HG03039 (cell line): ENCODE measurements around the gene CERS6.

Experiments used
- ATAC-seq: cut with Tn5 transposase; IDR thresholded peaks from one replicate; pipeline ENCODE4 v1.9.1; 2021; ENCODE audit warnings: mild to moderate bottlenecking, moderate library complexity; ENCODE audit not compliant: unreplicated experiment

Gene CERS6

DNA sequence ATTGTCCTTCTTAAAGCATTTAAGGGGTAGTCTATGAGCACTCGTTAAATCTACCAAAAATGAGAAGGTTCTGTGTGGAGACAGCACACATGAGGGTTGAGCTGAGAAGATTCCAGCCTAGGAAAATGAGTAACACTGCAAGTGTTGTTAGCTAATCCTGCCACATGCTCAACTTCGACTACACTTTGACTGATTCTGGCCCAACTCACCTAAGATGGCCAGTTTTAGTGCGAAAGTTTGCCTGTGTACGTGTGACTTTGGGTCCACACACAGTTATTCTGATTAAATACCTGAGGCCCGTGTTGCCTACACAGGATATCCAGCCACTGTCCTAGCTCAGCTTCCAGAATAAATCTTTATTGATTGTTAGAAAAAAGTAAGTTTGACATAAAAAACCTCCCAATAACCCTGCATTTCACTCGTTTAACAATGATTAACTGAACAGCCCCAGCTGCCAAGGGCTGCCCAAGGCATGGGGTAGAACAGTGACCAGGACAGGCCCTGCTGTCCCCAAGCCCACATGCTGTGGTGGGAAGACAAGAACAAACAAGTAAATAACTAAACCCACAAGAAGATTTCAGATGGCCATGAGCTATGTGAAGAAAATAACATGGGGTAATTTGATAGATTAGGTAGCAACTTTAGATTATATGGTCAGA is 14.7 kb upstream of the CERS6 start:
- no peak for ATAC-seq

GRCh38 chr2:168443818-168444217 is 12.3 kb upstream of the CERS6 start:
- ATAC-seq = no peak

DNA sequence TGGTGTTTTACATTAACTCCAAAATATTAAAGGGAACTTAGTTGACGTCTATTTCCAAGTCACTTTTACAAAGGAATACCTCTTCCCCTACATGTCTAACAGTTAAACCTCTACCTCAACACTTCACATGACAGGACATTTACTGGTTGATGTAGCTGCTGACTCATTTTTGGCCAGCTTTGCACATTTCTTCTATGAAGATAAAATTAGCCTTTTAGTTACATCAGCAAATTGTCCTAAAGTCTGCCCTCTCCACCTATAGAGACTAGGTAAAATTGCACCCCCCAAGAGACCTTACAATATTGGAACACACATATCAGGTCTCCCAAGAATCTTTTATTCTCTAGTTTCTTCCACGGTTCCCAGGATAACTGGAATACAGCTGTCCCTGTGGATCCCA is 10.1 kb upstream of the CERS6 start:
- no peak for ATAC-seq

DNA sequence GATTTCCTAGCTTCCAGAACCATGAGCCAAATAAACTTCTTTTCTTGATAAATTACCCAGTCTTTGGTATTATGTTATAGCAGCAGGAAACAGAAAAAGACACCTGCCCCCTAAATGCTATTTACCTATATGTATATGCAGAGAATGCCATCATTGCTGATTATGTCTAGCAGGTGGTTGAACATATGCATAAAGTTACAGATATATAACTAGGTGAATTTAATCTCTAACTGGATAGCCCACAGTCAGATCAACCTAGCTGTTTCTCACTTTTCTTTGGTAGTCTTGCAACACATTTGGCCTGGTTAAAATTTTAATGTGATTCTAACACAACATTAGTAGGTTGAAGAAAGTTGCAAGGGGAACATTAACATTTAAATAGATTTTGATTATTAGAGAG is 7.1 kb upstream of the CERS6 start:
- no peak for ATAC-seq

DNA sequence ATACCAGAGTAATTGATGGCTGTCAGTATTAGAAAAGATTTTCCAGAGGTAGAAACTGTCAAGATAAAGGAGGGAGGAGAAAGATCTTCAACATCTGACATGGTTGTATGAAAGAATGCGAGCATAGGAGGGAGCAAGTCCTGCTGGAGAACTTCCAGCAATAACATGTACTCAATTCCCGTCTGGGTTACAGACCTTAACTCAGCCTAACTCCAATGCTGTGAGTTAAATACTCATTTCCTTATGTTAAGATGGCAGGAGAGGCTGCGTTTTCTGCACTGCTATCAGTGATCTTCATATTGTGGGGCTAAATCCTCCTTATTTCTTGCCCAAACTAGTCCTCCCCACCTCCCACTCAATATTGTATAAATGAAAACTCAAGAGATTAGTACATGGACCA is 6.7 kb upstream of the CERS6 start:
- no peak for ATAC-seq

DNA sequence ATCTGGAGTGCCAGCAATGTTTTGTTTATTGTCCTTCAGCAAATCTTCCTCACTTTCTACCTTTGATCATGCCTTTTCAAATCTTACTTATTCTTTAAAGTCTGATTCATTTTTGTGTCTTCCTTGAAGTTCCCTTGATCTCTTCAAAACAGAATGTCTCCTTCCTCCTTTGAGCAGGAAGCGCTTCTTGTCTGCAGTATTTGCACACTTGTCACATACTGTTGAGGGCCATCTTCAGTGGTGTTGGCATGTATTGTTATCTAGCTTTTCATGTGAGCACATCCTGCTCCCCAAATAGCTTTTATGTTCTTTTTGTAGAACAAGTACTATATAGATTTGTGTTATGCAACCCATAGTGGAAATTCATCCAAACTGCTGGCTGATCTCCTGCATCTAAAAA is 5.9 kb upstream of the CERS6 start:
- no peak for ATAC-seq

GRCh38 chr2:168450732-168451131 is 5.3 kb upstream of the CERS6 start:
- ATAC-seq = no peak

GRCh38 chr2:168452781-168453180 is 3.3 kb upstream of the CERS6 start:
- ATAC-seq = no peak

- ATAC-seq = no peak
Observed at GRCh38 chr2:168453404-168453803, 2.7 kb upstream of the CERS6 start.

DNA sequence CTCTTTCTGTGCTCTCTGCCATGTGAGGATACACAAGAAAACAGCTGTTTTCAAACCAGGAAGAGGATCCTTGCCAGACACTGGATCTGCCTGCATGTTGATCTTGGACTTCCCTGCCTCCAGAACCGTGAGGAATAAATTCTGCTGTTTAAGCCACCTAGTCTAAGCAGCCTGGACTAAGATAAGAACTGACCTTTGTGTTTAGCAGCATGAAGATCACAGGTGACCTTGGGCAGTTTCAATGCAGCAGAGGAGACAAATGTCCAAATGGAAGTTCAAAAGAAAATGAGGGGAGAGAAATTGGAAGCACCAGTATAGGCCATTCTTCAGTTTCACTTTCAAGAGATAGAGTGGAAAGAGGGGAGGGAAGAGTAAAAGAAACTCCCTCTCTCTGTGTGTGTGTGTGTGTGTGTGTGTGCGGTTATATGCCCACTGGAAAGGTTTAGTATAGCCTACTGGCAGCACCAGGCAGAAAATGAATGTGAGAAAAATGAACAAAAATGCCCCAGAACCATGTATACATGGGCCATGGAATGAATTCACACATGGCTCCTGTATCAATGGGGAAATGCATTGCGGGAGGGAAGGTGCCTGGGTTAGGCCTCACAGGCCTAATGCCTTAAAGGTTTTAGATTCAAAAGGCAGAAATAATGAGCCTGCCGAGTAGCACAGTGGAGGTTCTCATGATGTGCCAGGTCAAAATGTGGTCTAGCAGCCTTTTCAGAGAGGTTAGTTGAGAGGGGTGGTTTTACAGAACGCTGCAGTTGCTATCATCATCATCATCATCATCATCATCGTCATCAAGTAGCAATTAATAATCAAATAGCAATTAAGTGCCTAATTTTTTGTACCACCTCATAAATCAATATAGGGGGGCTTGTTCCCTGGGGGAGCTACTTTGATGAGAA is 1.1 kb upstream of the CERS6 start:
- no peak for ATAC-seq

DNA sequence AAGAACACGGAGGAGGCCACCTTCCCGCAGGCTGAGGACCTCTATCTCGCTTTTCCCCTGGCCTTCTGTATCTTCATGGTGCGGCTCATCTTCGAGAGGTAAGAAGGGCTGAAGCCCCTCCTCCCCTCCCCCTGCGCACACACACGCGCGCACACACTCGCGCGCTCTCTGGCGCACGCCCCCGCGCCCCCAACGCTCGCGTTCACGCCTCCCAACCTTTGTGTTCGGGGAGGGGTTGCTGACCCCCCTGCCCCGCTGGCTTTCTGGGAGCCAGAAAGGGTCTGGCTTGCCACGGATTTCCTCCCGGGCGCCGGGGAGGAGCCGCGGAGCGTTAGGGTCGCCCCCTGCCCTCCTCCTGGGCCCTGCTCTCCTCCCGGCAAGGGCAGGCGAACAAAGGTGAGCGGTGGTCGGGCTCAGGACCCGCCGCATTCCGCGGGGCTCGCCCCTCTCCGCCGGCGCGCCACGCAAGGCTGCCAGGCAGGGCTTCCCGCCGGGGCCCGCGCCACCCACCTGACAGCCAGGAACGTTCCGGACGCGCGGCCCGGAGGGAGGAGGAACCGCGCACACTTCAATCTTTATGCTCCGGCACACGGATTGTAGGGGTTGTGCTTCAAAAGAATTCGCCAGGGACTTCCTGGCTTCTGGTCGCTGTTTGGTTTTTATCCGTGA is 583 bp downstream of the CERS6 start:
- ATAC-seq = peak; percentile 16

GRCh38 chr2:168457190-168457895 is 1.3 kb downstream of the CERS6 start:
- ATAC-seq = no peak

DNA sequence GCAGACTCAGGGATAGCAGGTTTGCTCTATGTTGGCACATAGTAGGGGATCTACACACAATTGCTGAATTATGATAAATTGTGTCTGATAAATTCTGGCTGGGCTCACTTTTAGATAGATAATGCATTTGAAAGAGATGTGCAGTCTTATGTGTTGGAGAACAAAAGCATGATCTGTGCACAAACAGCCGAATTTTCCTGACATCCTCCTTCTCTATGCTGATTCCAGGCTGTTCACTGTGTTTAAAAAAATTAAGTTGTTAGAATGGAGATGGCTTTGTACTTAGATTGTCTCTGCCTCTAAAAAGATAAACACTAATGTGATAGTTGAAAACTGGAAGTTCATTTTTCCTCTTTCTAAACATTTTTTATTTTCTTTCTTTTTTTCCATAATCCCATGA is 2.1 kb downstream of the CERS6 start:
- no peak for ATAC-seq

- no peak for ATAC-seq
Observed at GRCh38 chr2:168459256-168459655, 3.2 kb downstream of the CERS6 start.

DNA sequence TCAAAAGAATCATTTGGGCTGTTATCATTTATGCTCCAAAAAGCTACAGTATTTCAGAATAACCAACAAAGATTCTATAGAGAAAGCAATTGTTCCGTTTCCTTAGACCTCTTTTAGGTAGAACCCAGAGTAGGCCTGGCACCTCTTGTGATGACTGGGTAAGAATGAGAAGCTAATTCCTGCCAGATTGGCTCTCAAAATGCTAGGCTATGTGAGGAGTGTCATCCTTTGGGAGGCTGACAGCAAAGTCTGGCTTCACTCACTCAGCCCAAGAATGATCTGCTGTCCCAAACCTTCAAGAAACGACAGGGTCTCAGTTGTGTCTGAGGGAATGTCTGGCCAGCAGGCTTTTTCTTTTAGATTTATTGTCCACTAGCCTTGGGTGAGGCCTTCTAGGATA is 4.5 kb downstream of the CERS6 start:
- no peak for ATAC-seq

GRCh38 chr2:168461178-168461941 is 5.3 kb downstream of the CERS6 start:
- ATAC-seq = no peak

GRCh38 chr2:168461942-168462331 is 5.9 kb downstream of the CERS6 start:
- no peak for ATAC-seq

DNA sequence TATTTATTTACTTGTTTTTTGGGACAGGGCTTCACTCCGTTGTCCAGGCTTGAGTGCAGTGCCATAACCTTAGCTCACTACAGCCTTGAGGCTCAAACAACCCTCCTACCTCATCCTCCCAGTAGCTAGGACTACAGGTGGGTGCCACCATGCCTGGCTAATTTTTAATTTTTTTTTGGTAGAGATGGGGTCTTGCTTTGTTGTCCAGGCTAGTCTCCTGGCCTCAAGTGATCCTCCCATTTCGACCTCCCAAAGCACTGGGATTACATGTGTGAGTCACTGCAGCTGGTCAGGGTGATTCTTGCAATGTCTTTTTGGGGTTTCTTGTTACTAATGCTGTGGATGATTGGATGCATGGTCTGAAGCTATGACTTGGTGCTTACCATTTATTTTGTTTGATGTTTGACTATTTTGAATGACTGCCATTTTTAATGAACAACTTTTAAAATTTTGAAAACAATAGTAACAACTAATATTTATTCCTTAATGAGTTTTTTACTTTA is 6.5 kb downstream of the CERS6 start:
- no peak for ATAC-seq

DNA sequence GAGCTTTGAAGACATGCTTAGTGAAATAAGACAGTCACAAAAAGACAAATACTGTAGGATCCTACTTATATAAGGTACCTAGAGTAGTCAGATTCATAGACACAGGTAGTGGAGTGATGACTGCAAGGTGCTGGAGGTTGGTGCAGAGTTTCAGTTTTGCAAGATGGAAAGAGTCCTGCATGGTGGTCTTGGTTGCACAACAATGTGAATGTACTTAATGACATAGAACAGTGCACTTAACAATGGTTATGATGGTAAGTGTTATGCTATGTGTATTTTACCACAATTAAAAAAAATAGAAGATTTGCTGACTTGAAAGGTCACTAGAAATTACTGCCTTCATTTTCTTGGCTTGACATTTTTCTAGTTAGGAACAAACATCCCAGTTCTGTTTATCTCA is 9.5 kb downstream of the CERS6 start:
- ATAC-seq = no peak

GRCh38 chr2:168466190-168466737 is 10.2 kb downstream of the CERS6 start:
- ATAC-seq = no peak
